ENCODE results near the gene POU2F3. TPM values are rescaled to one million over a fixed set of nuclear protein-coding genes. Genes with fewer than 3 reads are reported as not detected.

POU2F3 gene
- total and polyA plus RNA-seq, 2 of the 8 experiments (the other 6 are each of a cell fraction or from before 2014, with no cell fraction given), result 1.0 to 2.1 TPM

DNA sequence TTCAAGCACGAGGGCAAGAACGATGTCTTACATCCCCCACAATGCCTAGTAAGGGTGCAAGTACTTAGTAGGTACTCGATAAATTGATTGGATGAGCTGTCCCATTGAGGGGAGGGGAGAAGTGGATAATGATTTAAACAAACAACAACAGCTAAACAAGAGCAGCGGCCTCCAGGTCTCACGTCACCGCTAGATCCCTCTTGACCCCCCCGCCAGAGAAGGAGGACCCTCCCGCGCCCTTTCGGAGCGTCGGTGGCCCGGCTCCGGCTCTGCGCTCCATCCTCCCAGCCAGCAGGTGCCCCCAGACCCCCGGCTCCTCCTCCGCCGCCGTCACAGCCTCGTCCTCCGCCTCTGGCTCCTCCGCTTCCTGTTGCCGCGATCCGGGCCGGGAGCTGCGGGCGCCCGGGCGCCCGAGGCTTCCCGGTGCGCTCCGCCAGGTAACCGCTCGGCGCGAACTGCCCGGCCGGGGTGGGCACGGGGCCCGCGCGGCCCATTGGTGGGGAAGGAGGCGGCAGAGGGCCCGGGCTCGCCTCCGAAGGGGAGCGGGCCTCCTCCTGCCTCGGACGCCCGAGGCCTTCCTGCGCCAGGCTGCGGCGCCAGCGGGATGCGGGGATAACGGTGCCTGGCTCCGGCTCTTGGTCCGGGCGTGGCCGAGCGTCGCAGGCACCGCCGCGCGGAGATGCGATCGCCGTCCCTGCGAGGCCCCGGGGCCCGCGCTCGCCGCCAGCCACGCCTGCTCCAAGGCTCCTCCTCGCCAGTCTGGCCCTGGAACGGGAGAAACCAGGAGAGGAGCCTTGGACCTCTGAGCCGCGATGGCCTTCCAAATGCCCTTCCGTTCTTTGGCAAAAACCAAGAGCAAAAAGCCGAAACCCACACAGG, 85.2 kb downstream of the POU2F3 start, which contains the start of gene TLCD5:
TSS of gene TLCD5 (plus strand) at position 368 of the 879 bp plus-strand sequence. CDS start 2,143 bp downstream, outside the sequence.
- H3K27ac ChIP-seq (ENCODE audit: low read depth, low read length), result peak within 1 kb of the TSS; percentile 16; the same call in 1 of the 2 replicates
- no peak within 1 kb of the TSS for H2BK20ac ChIP-seq (ENCODE audit: low read length)
- H4K8ac ChIP-seq (ENCODE audit: extremely low read depth, insufficient read depth, low read length), result peak within 1 kb of the TSS; percentile 43; the same call in 1 of the 2 replicates
- peaks cover 6% of the 10 kb centered on the region for H3K23me2 ChIP-seq (ENCODE audit: low read depth, low read length)
- no peak within 1 kb of the TSS for H3K14ac ChIP-seq (ENCODE audit: insufficient read length)
- H4K91ac ChIP-seq (replicated peaks; ENCODE audit: insufficient read length, low read length), result no peak within 1 kb of the TSS
- H3K36me3 ChIP-seq (ENCODE audit: control insufficient read depth in 2 of 4, insufficient read depth in 4 of 4, low read length in 3 of 4), result peaks cover 0 to 4% (median under 1%) of the 10 kb centered on the region in 4 experiments; a peak in 3 of 8 replicates
- H2BK12ac ChIP-seq (ENCODE audit: low read depth, low read length), result 0 out of 2 replicates have a peak within 1 kb of the TSS, but pooled peaks have one; percentile 60
- no peak within 1 kb of the TSS for H4K5ac ChIP-seq (ENCODE audit: insufficient read length, low read depth, low read length)
- peak within 1 kb of the TSS; percentile 99 for H2AFZ ChIP-seq (ENCODE audit: low read length)
- peak within 1 kb of the TSS; percentile 75 to 79 for H3K4me2 ChIP-seq (ENCODE audit: insufficient read depth in 1 of 2, low read depth in 2 of 2, low read length in 2 of 2)
- peak within 1 kb of the TSS; percentile 4; the same call in 1 of the 2 replicates for H2BK15ac ChIP-seq (ENCODE audit: low read length)
- no peak within 1 kb of the TSS for H2BK120ac ChIP-seq (replicated peaks; ENCODE audit: low read depth, low read length)
- no peak within 1 kb of the TSS for H2AK5ac ChIP-seq (ENCODE audit: low read depth, low read length)
- no peaks in the 10 kb centered on the region for H3K27me3 ChIP-seq (replicated peaks in 1 of 4; ENCODE audit: control insufficient read depth in 3 of 4, extremely low read depth in 1 of 4, insufficient read depth in 3 of 4, low read length in 3 of 4)
- H3K18ac ChIP-seq (ENCODE audit: extremely low read depth, low read length), result peak within 1 kb of the TSS; percentile 61; the same call in 1 of the 2 replicates
- H3K23ac ChIP-seq (ENCODE audit: insufficient read length), result no peak within 1 kb of the TSS
- no peak within 1 kb of the TSS for H3K4ac ChIP-seq (replicated peaks; ENCODE audit: insufficient read length, low read depth, low read length)
- peaks cover 0 to 3% (median 0%) of the 10 kb centered on the region in 4 experiments; a peak in 3 of 7 replicates for H3K4me1 ChIP-seq (replicated peaks in 1 of 4; ENCODE audit: control insufficient read depth in 3 of 4, insufficient read depth in 4 of 4, low read length in 3 of 4)
- DNase-seq (ENCODE audit: low read depth in 1 of 2, low spot score in 2 of 2) (peak; percentile 70 to 91), FAIRE-seq (no peak)
- no peaks in the 10 kb centered on the region for H3K9me3 ChIP-seq (ENCODE audit: insufficient read depth in 2 of 2, low read depth in 1 of 2, low read length in 1 of 2)
- POLR2A ChIA-PET (ENCODE audit: partially characterized antibody), result interaction anchor here (0.9 to 3.3 kb wide), 4 partner anchors 10 to 89 kb away, joined by 3 to 27 read pairs (median 4); partner anchors contain the start of gene ARHGEF12
- 2% methylated on average over 55 of the region's 84 CpGs; no CpG with 5 or more reads in 1 of the 2 experiments for WGBS, 2 experiments (ENCODE audit: extremely low coverage in 1 of 2, insufficient coverage in 1 of 2, insufficient read length in 1 of 2, insufficient replicate concordance in 2 of 2, low coverage in 1 of 2, low lambda C conversion rate in 2 of 2, missing lambda C conversion rate in 1 of 2)
- H3K79me2 ChIP-seq (ENCODE audit: control insufficient read depth in 1 of 2, insufficient read depth in 2 of 2, low read length in 2 of 2), result no peaks in the 10 kb centered on the region; a peak in 1 of 4 replicates
- H3K56ac ChIP-seq (replicated peaks; ENCODE audit: insufficient read length, low read depth, low read length), result no peak within 1 kb of the TSS
- peaks cover 2% of the 10 kb centered on the region; the same call in 1 of the 2 replicates for H3K79me1 ChIP-seq (ENCODE audit: low read depth, low read length)
- CTCF ChIA-PET (ENCODE audit: partially characterized antibody), result interaction anchor here (0.7 to 2.7 kb wide), 5 partner anchors 10 to 763 kb away, joined by 3 to 19 read pairs (median 3); partner anchors contain the start of gene POU2F3
- no peak within 1 kb of the TSS; the same call in 1 of the 2 replicates for H2BK5ac ChIP-seq (ENCODE audit: low read depth, low read length)
- H3K4me3 ChIP-seq (ENCODE audit: extremely low read depth in 1 of 4, insufficient read depth in 2 of 4, low read depth in 3 of 4, low read length in 4 of 4), result peak within 1 kb of the TSS; percentile 58 to 74 (median 68)
- H4K20me1 ChIP-seq (replicated peaks in 1 of 2; ENCODE audit: control insufficient read depth in 1 of 2, insufficient read depth in 2 of 2, low read length in 2 of 2), result no peaks in the 10 kb centered on the region
- peak within 1 kb of the TSS; percentile 59 to 80 (median 70) for H3K9ac ChIP-seq (replicated peaks in 1 of 4; ENCODE audit: extremely low read depth in 1 of 4, low read depth in 3 of 4, low read length in 3 of 4)
- TF ChIP-seq SIN3A (conservative IDR thresholded peaks at IDR 0.05 in 1 of 2, IDR thresholded peaks at IDR 0.05 in 1 of 2; ENCODE audit: low read depth in 1 of 2, low read length in 2 of 2) (0 out of 4 replicates have a peak, but pooled peaks of 1 of the 2 experiments have one; percentile 22), GTF2F1 (IDR thresholded peaks at IDR 0.05; ENCODE audit: borderline replicate concordance, low read depth, low read length) (no peak), FOSL1 (IDR thresholded peaks at IDR 0.05; ENCODE audit: insufficient read depth, low read depth, low read length) (no peak), SIX5 (IDR thresholded peaks at IDR 0.05; ENCODE audit: low read depth, low read length) (no peak), ZNF274 (IDR thresholded peaks at IDR 0.05; ENCODE audit: borderline replicate concordance, extremely low read depth, low read length) (no peak), BCL11A (IDR thresholded peaks at IDR 0.05; ENCODE audit: low read depth in 2 of 2, low read length in 2 of 2) (no peak), TAF1 (IDR thresholded peaks at IDR 0.05; ENCODE audit: low read depth, low read length) (peak; percentile 80), SUZ12 (IDR thresholded peaks at IDR 0.05; ENCODE audit: low read length) (no peak), PHF8 (conservative IDR thresholded peaks at IDR 0.05; ENCODE audit: low read depth, low read length) (peak; percentile 84), CTBP2 (IDR thresholded peaks at IDR 0.05; ENCODE audit: borderline replicate concordance, insufficient read depth, insufficient read length, low read length) (no peak)
